Muscle of leg (tissue), 11 donors: ENCODE data around the gene NPC2. TPM values are rescaled to one million over a fixed set of nuclear protein-coding genes. Genes with fewer than 3 reads are reported as not detected.

Source experiments
- DNase-seq: peaks from one replicate; pipeline ENCODE4 v3.0.0; 2013
- H3K27ac ChIP-seq: one replicate; pipeline ENCODE4 v1.5.1; 2013; ENCODE audit warnings: mild to moderate bottlenecking, low read length, control low read depth
- H3K27me3 ChIP-seq: one replicate; pipeline ENCODE4 v1.6.1; 2013; ENCODE audit warnings: low read length; ENCODE audit not compliant: control insufficient read depth, insufficient read depth
- H3K36me3 ChIP-seq: one replicate; pipeline ENCODE4 v1.6.1; 2013; ENCODE audit warnings: low read length; ENCODE audit not compliant: control insufficient read depth, insufficient read depth
- H3K4me1 ChIP-seq: one replicate; pipeline ENCODE4 v1.6.1; 2013; ENCODE audit warnings: low read length; ENCODE audit not compliant: control insufficient read depth, insufficient read depth
- H3K4me3 ChIP-seq: one replicate; pipeline ENCODE4 v1.5.1; 2013; ENCODE audit warnings: low read length, control low read depth
- H3K9me3 ChIP-seq: replicated peaks from 2 replicates; pipeline ENCODE4 v1.6.1; 2013; ENCODE audit warnings: low read depth, low read length; ENCODE audit not compliant: control insufficient read depth
- WGBS: methylation state at CpG from one replicate; pipeline ENCODE4 v1.1.5; 2013; ENCODE audit warnings: missing lambda C conversion rate; ENCODE audit not compliant: insufficient coverage; 5-methylcytosine and 5-hydroxymethylcytosine counted together
- polyA plus RNA-seq, 8 donors: library from polyadenylated mRNA; unstranded; fragments of 120-200 nt; gene quantifications; one replicate each; pipeline versions ENCODE4 v1.2.1 to v1.2.3, GENCODE V29; 2013; ENCODE audit warnings: inconsistent platforms in 1 of 8, low replicate concordance in 1 of 8; ENCODE audit not compliant: insufficient read length in 8 of 8, insufficient read depth in 1 of 8
- total RNA-seq: library from RNA; stranded (reverse); fragments of 120-200 nt; gene quantifications from one replicate; pipeline ENCODE4 v1.2.4, GENCODE V29; 2013

Gene NPC2
- total and polyA plus RNA-seq, 9 donors, result 81.0 to 147 (median 97.2) TPM

- H3K4me1 ChIP-seq, result peaks cover 14% of the 10 kb centered on the region
- WGBS, result under 1% methylated on average over 62 of the region's 73 CpGs
- peaks cover 6% of the 10 kb centered on the region for H3K27me3 ChIP-seq
- peak within 1 kb of the TSS; percentile 91 for H3K27ac ChIP-seq
- peak; percentile 100 for DNase-seq
- H3K9me3 ChIP-seq, result no peaks in the 10 kb centered on the region
- peaks cover 2% of the 10 kb centered on the region for H3K36me3 ChIP-seq
- peak within 1 kb of the TSS; percentile 58 for H3K4me3 ChIP-seq
Observed at GRCh38 chr14:74493343-74494261, 497 bp upstream of the NPC2 start, which contains the start of gene ISCA2. TSS of gene ISCA2 (plus strand) at chr14:74493765. CDS start at chr14:74493775, 10 bp downstream.

- no peaks in the 10 kb centered on the region for H3K9me3 ChIP-seq
- H3K4me3 ChIP-seq, result peak overlapping the region; percentile 58
- peak; percentile 63 for DNase-seq
- H3K27ac ChIP-seq, result peak overlapping the region; percentile 91
- peaks cover 14% of the 10 kb centered on the region for H3K4me1 ChIP-seq
- H3K27me3 ChIP-seq, result peaks cover 6% of the 10 kb centered on the region
- WGBS, result 3% methylated on average over 17 of the region's 20 CpGs
- H3K36me3 ChIP-seq, result peaks cover 2% of the 10 kb centered on the region
Observed at GRCh38 chr14:74491956-74492775, 939 bp downstream of the NPC2 start.

- no peaks in the 10 kb centered on the region for H3K9me3 ChIP-seq
- H3K4me1 ChIP-seq, result peaks cover 14% of the 10 kb centered on the region
- no peak for DNase-seq
- H3K27me3 ChIP-seq, result peaks cover 6% of the 10 kb centered on the region
- H3K36me3 ChIP-seq, result peaks cover 2% of the 10 kb centered on the region
- H3K4me3 ChIP-seq, result no peak overlapping the region
- no CpG with 5 or more reads among the region's 1 CpG for WGBS
- H3K27ac ChIP-seq, result no peak overlapping the region
Observed at GRCh38 chr14:74490486-74490885, 2.6 kb downstream of the NPC2 start.

GRCh38 chr14:74488786-74489397 lies 4.2 kb downstream of the NPC2 start:
- Histone ChIP-seq H3K9me3 (no peaks in the 10 kb centered on the region), H3K36me3 (peaks cover 5% of the 10 kb centered on the region), H3K27me3 (peaks cover 6% of the 10 kb centered on the region), H3K4me1 (peaks cover 6% of the 10 kb centered on the region), H3K4me3 (no peak overlapping the region), H3K27ac (no peak overlapping the region)
- peak; percentile 30 for DNase-seq

GRCh38 chr14:74486164-74486563 lies 6.9 kb downstream of the NPC2 start:
- DNase-seq, result no peak
- H3K27ac ChIP-seq, result no peak overlapping the region
- peaks cover 6% of the 10 kb centered on the region for H3K36me3 ChIP-seq
- no peaks in the 10 kb centered on the region for H3K9me3 ChIP-seq
- WGBS, result no CpG with 5 or more reads among the region's 3 CpGs
- no peak overlapping the region for H3K4me3 ChIP-seq
- no peaks in the 10 kb centered on the region for H3K27me3 ChIP-seq
- no peaks in the 10 kb centered on the region for H3K4me1 ChIP-seq

GRCh38 chr14:74483321-74483720 lies 9.8 kb downstream of the NPC2 start:
- no peaks in the 10 kb centered on the region for H3K27me3 ChIP-seq
- no peaks in the 10 kb centered on the region for H3K4me1 ChIP-seq
- H3K4me3 ChIP-seq, result no peak overlapping the region
- peaks cover 15% of the 10 kb centered on the region for H3K36me3 ChIP-seq
- DNase-seq, result peak; percentile 71
- no peak overlapping the region for H3K27ac ChIP-seq
- H3K9me3 ChIP-seq, result no peaks in the 10 kb centered on the region

GRCh38 chr14:74482571-74482970 lies 10.5 kb downstream of the NPC2 start:
- H3K27ac ChIP-seq, result no peak overlapping the region
- no peaks in the 10 kb centered on the region for H3K27me3 ChIP-seq
- no CpG with 5 or more reads among the region's 3 CpGs for WGBS

GRCh38 chr14:74480046-74480445 lies 13.1 kb downstream of the NPC2 start:
- Histone ChIP-seq H3K36me3 (peaks cover 21% of the 10 kb centered on the region), H3K27ac (no peak overlapping the region), H3K27me3 (no peaks in the 10 kb centered on the region), H3K4me1 (no peaks in the 10 kb centered on the region), H3K9me3 (no peaks in the 10 kb centered on the region), H3K4me3 (no peak overlapping the region)
- DNase-seq, result no peak
- WGBS, result 70% methylated on average over 2 of the region's 4 CpGs

More at GRCh38 chr14:74482571-74482970, 10.5 kb downstream of the NPC2 start:
- Histone ChIP-seq H3K36me3 (peaks cover 17% of the 10 kb centered on the region), H3K4me3 (no peak overlapping the region), H3K4me1 (no peaks in the 10 kb centered on the region), H3K9me3 (no peaks in the 10 kb centered on the region)
- DNase-seq, result no peak

GRCh38 chr14:74478996-74479635 lies 14.0 kb downstream of the NPC2 start:
- no peak for DNase-seq
- H3K27me3 ChIP-seq, result no peaks in the 10 kb centered on the region
- H3K36me3 ChIP-seq, result peaks cover 22% of the 10 kb centered on the region
- H3K4me1 ChIP-seq, result peaks cover 2% of the 10 kb centered on the region
- no peak overlapping the region for H3K4me3 ChIP-seq
- H3K9me3 ChIP-seq, result no peaks in the 10 kb centered on the region
- WGBS, result no CpG with 5 or more reads among the region's 2 CpGs
- H3K27ac ChIP-seq, result no peak overlapping the region
